Pancreas (tissue), 10 donors: ENCODE measurements around the gene OR7A5. TPM values are rescaled to one million over a fixed set of nuclear protein-coding genes. Genes with fewer than 3 reads are reported as not detected.

Source experiments
- ATAC-seq, 4 donors: fragments of 200-7000 bp; cut with Tn5 transposase; one replicate each; pipeline versions ENCODE4 v1.8.0 to v1.9.1; 2020; ENCODE audit warnings: mild to moderate bottlenecking in 4 of 4, moderate library complexity in 4 of 4
- DNase-seq, 6 donors: peaks; one replicate each; pipeline ENCODE4 v3.0.0-alpha.2; 2020
- FAIRE-seq: peaks from 2 replicates; lab custom pipeline; 2012; peaks lifted over from hg19 to GRCh38; lab: Jason Lieb, UNC
- H3K27ac ChIP-seq, 4 donors: fragments of 200-600 bp; sonication (generic); 1 replicate in 3 of 4; 2 replicates in 1 of 4; pipeline versions ENCODE4 v1.5.0 to v1.8.0; 2020
- H3K27me3 ChIP-seq, 4 donors: fragments of 200-600 bp; one replicate each; pipeline ENCODE4 v1.8.0; 2021
- H3K36me3 ChIP-seq, 3 donors: fragments of 200-600 bp; sonication (generic) in 1 of 3; one replicate each; pipeline versions ENCODE4 v1.5.0 to v1.8.0; 2020 to 2021
- H3K4me1 ChIP-seq, 3 donors: fragments of 200-600 bp; one replicate each; pipeline ENCODE4 v1.8.0; 2021
- H3K4me3 ChIP-seq, 4 donors: fragments of 200-600 bp; sonication (generic) in 2 of 4; one replicate each; pipeline versions ENCODE4 v1.5.0 to v1.8.0; 2020 to 2021
- H3K9me3 ChIP-seq, 4 donors: fragments of 200-600 bp; one replicate each; pipeline ENCODE4 v1.8.0; 2021
- WGBS, 2 donors: extraction: QIAGEN DNeasy Blood & Tissue Kit; methylation state at CpG; one replicate each; pipeline ENCODE4 v1.1.7; 2013; 5-methylcytosine and 5-hydroxymethylcytosine counted together
- intact Hi-C, 3 donors: fragments of 100-400 bp; cut with DNase I; formaldehyde crosslinking; loops; one replicate each; pipeline versions ENCODE4 v1.11.1 to v1.14.2; 2022
- polyA plus RNA-seq, 2 donors: library from polyadenylated mRNA; stranded (reverse); fragments of 200-250 nt; gene quantifications; one replicate each; pipeline ENCODE4 v1.2.3, GENCODE V29; 2013
- total RNA-seq, 6 donors: library from RNA; stranded (reverse); fragmentation: NEBNext Ultra II Directional in 4 of 6; extraction: Animal tissue kit (Norgen Biotek cat#: 25700) in 4 of 6; gene quantifications; one replicate each; pipeline versions ENCODE4 v1.2.1 to v1.2.4, GENCODE V29; 2021 to 2023
- TF ChIP-seq, protein P1 (sequence below), 4 donors: fragments of 200-600 bp; sonication (generic) in 3 of 4; IDR thresholded peaks; one replicate each; pipeline versions ENCODE4 v1.5.0 to v1.8.0; 2021; ENCODE audit warnings: antibody characterized with exemption in 4 of 4
- donor health status: healthy with polysubstance abuse.
- donor health status: DM: no; HTN: no; CAD: no; lungs with moderate emphysema.
- donor health status: DM: no; HTN: no; CAD: no.
- donor health status: control.
- donor health status: control.
- donor health status: Bipolar disorder and iron deficiency.
- donor health status: DM: yes; HTN: yes; CAD: no.
- donor health status: DM: no; HTN: no; CAD: no.
- donor health status: DM: no; HTN: no; CAD: no.
- donor health status: DM: yes; HTN: yes; CAD: no.

Gene OR7A5
- total and polyA plus RNA-seq, 8 donors: not detected

GRCh38 chr19:14826006-14826405, 9.0 kb downstream of the OR7A5 start:
- TF ChIP-seq, protein P1, sequence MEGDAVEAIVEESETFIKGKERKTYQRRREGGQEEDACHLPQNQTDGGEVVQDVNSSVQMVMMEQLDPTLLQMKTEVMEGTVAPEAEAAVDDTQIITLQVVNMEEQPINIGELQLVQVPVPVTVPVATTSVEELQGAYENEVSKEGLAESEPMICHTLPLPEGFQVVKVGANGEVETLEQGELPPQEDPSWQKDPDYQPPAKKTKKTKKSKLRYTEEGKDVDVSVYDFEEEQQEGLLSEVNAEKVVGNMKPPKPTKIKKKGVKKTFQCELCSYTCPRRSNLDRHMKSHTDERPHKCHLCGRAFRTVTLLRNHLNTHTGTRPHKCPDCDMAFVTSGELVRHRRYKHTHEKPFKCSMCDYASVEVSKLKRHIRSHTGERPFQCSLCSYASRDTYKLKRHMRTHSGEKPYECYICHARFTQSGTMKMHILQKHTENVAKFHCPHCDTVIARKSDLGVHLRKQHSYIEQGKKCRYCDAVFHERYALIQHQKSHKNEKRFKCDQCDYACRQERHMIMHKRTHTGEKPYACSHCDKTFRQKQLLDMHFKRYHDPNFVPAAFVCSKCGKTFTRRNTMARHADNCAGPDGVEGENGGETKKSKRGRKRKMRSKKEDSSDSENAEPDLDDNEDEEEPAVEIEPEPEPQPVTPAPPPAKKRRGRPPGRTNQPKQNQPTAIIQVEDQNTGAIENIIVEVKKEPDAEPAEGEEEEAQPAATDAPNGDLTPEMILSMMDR (IDR thresholded peaks at IDR 0.05): no peak
- no peaks in the 10 kb centered on the region for H3K9me3 ChIP-seq
- 57 to 70% methylated on average over 2 of the region's 2 CpGs for WGBS, 2 donors
- H3K4me3 ChIP-seq: no peak overlapping the region
- intact Hi-C loops: no loop called here
- ATAC-seq (no peak), DNase-seq (no peak), FAIRE-seq (no peak)
- no peaks in the 10 kb centered on the region for H3K36me3 ChIP-seq
- no peaks in the 10 kb centered on the region for H3K4me1 ChIP-seq
- H3K27me3 ChIP-seq: peaks cover 0 to 23% (median 0%) of the 10 kb centered on the region in 4 donors
- no peak overlapping the region for H3K27ac ChIP-seq

- WGBS, 2 donors: 34 to 44% methylated on average over 6 of the region's 6 CpGs
- TF ChIP-seq, protein P1 (IDR thresholded peaks at IDR 0.05): no peak
- no peak for ATAC-seq
Measured at GRCh38 chr19:14821937-14822336, 13.0 kb downstream of the OR7A5 start.

GRCh38 chr19:14818588-14818987, 16.4 kb downstream of the OR7A5 start:
- TF ChIP-seq, protein P1 (IDR thresholded peaks at IDR 0.05): no peak
- intact Hi-C loops: no loop called here
- FAIRE-seq (no peak), DNase-seq (no peak), ATAC-seq (no peak)
- no peak overlapping the region for H3K27ac ChIP-seq
- H3K27me3 ChIP-seq: peaks cover 0 to 4% (median 0%) of the 10 kb centered on the region in 4 donors
- whole genome bisulfite sequencing, 2 donors: 52 to 62% methylated on average over 8 of the region's 8 CpGs
- H3K36me3 ChIP-seq: no peaks in the 10 kb centered on the region
- H3K4me1 ChIP-seq: no peaks in the 10 kb centered on the region
- H3K4me3 ChIP-seq: no peak overlapping the region
- no peaks in the 10 kb centered on the region for H3K9me3 ChIP-seq

More at GRCh38 chr19:14821937-14822336, 13.0 kb downstream of the OR7A5 start:
- H3K9me3 ChIP-seq: no peaks in the 10 kb centered on the region
- no peak overlapping the region for H3K27ac ChIP-seq
- intact Hi-C loops: no loop called here
- peaks cover 0 to 26% (median 0%) of the 10 kb centered on the region in 4 donors for H3K27me3 ChIP-seq
- no peaks in the 10 kb centered on the region for H3K4me1 ChIP-seq
- H3K36me3 ChIP-seq: no peaks in the 10 kb centered on the region
- no peak for FAIRE-seq
- DNase-seq: no peak
- no peak overlapping the region for H3K4me3 ChIP-seq

DNA sequence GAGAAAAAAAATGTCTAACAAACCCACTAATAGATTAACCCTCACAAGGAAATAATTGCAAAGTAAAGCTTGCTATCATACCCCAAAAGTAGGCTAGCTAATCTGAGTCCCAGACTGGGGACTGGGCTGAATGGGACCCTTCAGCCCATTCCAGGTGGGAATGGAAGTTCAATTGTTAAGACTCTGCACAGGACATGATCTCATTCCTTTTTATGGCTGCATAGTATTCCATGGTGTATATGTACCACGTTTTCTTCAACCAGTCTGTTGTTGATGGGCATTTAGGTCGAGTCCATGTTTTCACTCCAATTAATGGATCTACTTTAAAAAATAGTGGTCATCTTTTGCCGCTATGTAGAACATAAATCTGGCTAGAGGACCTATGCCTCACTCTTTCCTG, 17.9 kb downstream of the OR7A5 start:
- WGBS, 2 donors: 50 to 60% methylated on average over 3 of the region's 3 CpGs
- H3K27me3 ChIP-seq: peaks cover 0 to 4% (median 0%) of the 10 kb centered on the region in 4 donors
- TF ChIP-seq, protein P1 (IDR thresholded peaks at IDR 0.05): no peak
- FAIRE-seq (no peak), DNase-seq (no peak), ATAC-seq (no peak)
- H3K9me3 ChIP-seq: no peaks in the 10 kb centered on the region
- H3K4me1 ChIP-seq: no peaks in the 10 kb centered on the region
- H3K36me3 ChIP-seq: no peaks in the 10 kb centered on the region
- H3K4me3 ChIP-seq: no peak overlapping the region
- intact Hi-C loops: no loop called here
- H3K27ac ChIP-seq: no peak overlapping the region

DNA sequence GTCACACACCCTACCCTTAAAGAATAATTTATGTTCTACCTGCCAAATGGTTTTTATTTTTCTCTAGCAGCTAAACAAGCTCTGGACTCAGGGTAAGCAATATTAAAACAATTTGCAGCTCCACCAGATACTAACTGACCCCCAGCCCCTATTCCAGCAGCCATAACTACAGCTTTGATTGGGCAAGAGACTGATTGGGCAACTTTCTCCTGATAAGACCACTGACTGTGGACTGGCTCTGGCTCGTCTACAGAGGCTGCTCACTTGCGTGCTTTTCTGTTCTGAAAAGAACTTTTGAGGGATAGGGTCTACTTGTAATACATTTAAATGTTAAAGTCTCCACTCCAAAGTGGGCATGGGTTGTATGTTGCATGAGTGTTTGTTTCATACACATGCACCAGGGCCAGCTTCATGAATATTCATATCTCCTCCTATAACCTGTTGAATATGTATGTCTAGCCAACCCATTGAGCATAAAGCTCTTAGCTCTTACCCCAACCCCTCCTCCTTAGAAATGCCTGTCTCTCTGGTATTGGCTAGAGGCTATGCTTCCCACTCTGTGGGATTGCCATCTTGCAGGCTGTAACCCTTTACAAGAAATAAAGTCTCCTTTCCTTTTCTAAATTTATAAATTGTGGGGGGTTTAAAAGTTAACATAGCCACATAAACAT, 19.9 kb downstream of the OR7A5 start:
- Histone ChIP-seq H3K4me3 (no peak overlapping the region), H3K27me3 (peaks cover 0 to 4% (median 0%) of the 10 kb centered on the region in 4 donors), H3K27ac (no peak overlapping the region), H3K36me3 (no peaks in the 10 kb centered on the region), H3K4me1 (no peaks in the 10 kb centered on the region), H3K9me3 (no peaks in the 10 kb centered on the region)
- intact Hi-C loops: no loop called here
- DNase-seq (no peak), FAIRE-seq (no peak), ATAC-seq (no peak)
- TF ChIP-seq, protein P1 (IDR thresholded peaks at IDR 0.05): no peak
- WGBS, 2 donors: 47 to 50% methylated on average over 2 of the region's 2 CpGs
